ENCODE data around the gene ATMIN. TPM values are rescaled to one million over a fixed set of nuclear protein-coding genes. Genes with fewer than 3 reads are reported as not detected.

The ATMIN gene, protein sequence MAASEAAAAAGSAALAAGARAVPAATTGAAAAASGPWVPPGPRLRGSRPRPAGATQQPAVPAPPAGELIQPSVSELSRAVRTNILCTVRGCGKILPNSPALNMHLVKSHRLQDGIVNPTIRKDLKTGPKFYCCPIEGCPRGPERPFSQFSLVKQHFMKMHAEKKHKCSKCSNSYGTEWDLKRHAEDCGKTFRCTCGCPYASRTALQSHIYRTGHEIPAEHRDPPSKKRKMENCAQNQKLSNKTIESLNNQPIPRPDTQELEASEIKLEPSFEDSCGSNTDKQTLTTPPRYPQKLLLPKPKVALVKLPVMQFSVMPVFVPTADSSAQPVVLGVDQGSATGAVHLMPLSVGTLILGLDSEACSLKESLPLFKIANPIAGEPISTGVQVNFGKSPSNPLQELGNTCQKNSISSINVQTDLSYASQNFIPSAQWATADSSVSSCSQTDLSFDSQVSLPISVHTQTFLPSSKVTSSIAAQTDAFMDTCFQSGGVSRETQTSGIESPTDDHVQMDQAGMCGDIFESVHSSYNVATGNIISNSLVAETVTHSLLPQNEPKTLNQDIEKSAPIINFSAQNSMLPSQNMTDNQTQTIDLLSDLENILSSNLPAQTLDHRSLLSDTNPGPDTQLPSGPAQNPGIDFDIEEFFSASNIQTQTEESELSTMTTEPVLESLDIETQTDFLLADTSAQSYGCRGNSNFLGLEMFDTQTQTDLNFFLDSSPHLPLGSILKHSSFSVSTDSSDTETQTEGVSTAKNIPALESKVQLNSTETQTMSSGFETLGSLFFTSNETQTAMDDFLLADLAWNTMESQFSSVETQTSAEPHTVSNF
- total RNA-seq (2014; rRNA removed; shearing (Covaris generic)): 34.7 and 35.2 TPM in 2 replicates
- polyA plus RNA-seq (2015; cell fraction: cytosol; rRNA removed): 29.0 and 34.9 TPM in 2 replicates
- polyA plus RNA-seq (2015; cell fraction: nucleus; rRNA removed): 16.5 and 16.9 TPM in 2 replicates

DNA sequence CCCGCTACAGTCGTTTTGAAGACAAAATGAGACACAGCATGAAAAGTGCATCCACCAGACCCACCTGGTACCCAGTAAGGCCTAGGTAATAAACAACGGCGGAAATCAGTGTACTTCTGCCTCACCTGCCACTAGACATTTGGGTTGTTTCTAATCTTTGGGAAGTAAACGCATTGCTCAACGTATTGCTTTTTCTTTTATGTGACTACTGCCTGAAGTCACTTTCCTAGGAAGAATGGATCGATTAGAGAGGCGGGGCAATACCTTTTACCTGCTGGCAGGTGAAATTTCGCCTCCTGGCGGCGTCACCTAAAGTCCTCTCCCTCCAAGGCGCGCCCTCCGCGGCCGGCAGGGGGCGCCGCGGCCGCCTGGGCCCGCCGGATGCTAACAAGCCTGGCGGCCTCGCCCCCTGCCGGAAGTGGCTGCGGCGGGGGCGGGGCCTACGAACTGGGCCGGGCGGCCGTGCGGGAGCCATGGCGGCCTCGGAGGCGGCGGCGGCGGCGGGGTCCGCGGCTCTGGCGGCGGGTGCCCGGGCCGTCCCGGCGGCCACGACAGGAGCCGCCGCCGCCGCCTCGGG is at the start of gene ATMIN:
ATMIN (plus strand) TSS at position 445 of the 577 bp plus-strand sequence; CDS start at position 474, 29 bp downstream.
- peak; percentile 63 for DNase-seq (ENCODE audit: low read depth)

DNA sequence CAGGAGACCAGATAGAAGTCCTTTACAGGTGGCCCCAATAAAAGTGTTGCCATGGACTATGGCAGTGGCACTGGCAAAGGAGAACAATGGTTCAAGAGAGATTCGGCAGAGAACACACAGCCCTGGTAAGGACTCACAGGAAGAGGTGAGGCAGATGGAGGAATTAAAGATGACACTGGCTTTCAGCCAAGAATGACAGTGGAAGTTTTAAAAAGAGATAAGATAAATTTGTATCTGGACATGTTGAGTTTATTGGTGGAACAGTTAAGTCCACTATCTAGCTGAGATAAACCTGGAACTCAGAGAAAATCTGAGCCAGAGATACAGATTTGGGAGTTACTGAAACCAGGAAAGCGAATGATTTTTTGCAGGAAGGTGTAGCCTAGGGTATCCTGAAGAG is 49.1 kb upstream of the ATMIN start:
- no peak for DNase-seq (ENCODE audit: low read depth)

DNA sequence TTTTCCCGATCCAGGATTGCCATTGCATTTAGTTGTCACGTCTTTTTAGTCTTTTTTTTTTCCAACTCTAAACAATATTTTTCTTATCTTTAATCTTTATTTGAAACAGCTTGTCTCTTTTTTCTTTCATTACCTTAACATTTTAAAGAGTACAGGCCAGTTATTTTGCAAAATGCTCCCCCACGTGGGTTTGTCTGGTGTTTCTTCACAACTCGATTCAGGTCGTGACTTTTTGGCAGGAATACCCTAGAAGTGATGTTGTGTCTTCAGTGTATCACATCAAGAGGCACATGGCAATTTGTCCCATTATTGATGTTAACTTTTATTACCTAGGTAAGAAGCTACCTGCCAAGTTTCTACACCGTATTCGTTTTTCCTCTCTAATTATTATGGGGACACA is 46.9 kb upstream of the ATMIN start:
- no peak for DNase-seq (ENCODE audit: low read depth)

DNA sequence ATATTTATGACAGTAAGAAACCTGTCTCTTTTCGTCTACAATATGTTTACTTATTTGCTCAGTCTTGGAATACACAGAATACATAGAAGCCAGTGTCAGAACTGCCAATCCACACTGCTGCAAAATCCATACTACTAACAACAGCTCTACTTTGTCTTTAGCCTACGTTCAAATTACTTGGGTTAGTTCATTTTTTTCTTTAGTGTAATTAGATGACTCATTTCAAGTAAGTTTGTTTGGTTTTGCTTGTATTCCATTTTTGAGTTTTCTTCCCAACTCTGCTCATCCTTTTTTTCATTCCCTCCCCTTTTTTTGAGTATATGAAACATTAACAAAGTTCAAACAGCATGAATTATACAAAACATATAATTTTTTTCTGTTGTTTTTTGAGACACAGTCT is 45.8 kb upstream of the ATMIN start:
- DNase-seq (ENCODE audit: low read depth): no peak

DNA sequence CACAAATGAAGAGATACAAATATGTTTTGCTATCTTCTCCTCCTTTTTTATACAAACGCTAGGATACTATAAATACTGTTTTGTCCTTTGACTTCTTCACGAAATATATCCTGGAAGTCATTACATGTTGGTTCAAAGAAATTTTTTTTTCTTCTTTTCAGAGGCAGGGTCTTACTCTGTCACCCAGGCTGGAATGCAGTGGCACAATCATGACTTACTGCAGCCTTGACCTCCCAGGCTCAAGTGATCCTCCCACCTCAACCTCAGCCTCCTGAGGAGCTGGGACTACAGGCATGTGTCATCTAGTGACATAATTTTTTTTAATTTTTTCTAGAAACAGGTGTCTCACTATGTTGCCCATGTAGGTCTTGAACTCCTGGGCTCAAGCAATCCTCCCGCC is 45.1 kb upstream of the ATMIN start:
- no peak for DNase-seq (ENCODE audit: low read depth)

DNA sequence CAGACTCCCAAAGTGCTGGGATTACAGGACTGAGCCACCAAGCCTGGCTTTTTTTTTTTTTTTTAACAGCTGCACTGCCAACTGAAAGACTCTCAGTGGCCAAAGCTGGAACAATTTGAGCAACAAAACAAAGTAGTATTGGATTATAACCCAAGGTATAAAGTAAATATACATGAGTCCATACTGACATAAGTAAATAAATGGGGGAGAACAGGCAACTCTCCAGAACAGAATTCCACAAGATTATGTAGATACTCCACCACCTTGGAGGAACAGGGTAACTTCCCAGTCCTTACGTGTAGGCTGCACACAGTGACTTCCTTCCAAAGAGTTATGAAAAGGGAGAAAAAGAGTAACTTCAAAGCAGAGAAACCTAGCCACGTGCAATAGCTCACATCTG is 44.7 kb upstream of the ATMIN start:
- no peak for DNase-seq (ENCODE audit: low read depth)

DNA sequence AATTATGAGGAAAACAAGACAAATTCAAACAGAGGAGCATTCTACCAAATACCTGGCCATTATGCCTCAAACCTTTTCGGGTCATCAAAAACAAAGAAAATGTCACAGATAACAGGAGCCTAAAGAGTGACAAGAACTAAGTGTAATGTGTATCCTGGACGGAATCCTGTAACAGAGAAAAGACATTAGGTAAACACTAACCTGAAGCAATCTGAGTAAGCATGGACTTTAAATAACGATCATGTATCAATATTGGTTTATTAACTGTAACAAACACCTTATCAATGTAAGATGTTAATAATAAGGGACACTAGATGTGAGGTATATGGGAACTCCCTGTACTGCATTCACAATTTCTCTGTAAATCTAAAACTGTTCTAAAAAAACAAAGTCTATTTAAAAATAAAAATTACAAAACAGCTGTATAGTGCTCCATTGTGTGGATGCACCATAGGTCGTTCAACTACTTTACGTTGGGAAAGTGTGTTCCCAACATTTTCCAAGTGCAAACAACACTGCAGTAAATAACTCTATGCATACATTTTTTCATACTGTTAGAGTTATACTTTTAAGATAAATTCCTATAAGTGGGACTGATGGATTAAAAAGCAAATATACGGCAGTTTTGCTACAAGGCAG is 43.7 kb upstream of the ATMIN start:
- DNase-seq (ENCODE audit: low read depth): no peak

DNA sequence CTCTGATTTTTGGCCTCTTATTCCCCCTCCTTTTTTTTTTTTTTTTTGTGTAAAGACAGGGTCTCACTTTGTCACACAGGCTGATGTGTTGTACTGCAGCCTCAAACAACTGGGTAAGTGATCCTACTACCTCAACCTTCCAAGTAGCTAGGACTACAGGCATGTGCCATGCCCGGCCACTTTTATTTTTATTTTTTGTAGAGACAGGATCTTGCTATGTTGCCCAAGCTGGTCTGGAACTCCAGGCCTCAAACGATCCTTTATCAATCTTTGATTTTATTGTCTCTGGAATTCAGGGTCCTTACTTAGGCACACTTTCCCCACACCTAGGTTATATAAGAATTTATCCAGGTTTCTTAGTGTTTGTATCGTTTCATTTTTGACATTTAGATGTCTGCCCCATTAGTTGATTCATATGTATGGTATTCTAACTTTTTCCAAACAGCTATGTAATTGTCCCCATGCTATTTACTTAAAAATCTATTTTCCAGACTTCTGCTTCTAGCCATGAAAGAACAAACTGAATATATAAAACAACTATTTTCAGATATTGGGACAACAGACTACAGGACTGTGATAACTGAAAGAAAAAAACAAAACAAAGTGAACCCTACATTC is 42.9 kb upstream of the ATMIN start:
- no peak for DNase-seq (ENCODE audit: low read depth)

DNA sequence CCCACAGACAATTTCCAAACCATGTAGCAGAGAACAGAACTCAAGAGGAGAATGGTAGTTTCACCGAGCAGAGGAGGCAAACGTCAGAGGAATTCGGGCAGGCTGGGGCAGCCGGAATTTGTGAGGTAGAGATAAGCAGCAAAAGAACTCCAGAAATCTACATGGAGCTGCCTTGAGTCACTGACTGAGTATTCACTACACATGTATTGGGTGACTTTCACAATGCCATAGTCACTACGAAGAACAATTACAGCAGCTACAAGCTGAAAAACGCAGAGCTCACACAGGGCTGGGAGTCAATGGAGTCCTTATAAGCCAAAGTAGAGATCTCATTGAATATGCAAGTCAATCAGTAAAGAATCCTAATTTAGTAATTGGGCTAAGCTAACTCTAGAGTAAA is 42.3 kb upstream of the ATMIN start:
- peak; percentile 77 for DNase-seq (ENCODE audit: low read depth)

DNA sequence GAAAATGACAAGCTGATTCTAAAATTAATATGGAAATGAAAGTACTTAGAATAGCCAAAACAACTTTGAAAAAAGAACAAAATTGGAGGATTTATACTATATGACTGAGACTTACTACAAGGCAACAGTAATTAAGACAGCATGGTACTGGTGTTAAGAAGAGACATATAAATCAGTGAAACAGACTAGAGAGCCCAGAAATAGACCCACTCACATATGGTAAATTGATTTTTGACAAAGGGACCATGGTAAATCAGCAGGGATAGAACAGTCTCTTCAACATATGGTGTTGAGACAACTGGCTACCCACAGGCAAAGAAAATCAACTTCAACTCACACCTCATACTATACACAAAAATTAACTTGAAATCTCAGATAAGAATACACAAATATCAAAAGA is 41.8 kb upstream of the ATMIN start:
- no peak for DNase-seq (ENCODE audit: low read depth)

DNA sequence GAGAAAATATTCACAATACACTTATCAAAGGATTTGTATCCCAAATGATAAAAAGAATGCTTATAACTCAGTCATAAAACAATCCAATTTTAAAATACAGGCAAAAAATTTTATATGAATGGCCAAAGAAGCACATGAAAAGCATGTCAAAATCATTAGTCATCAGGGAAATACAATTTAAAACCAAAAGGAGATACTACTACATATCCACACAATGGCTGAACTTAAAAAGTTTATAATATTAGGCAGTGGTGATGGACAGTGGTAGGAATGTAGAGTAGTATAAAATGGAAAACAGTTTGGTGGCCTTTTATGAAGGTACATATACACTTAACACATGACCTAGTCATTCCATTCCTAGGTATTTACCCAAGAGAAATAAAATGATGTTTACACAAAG is 41.2 kb upstream of the ATMIN start:
- peak; percentile 27 for DNase-seq (ENCODE audit: low read depth)

DNA sequence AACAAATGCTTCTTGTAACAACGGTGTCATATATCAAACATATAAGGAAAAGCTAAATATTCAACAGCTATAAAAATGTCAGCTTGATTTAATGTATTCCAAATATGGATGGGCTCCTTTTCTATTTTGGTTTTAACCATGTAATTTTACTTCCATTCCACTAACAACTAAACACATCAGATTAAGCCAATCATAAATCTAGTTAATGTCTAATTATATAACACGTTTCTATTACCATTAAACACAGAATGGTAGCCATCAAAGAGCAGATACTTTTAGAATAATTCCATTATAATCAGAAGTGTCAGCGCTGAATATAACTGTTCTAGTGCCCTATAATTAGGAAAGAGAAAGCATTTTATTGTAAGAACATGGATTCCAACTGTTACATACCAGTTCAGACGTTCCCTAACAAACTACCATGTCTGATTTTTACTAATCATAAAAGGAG is 38.9 kb upstream of the ATMIN start:
- no peak for DNase-seq (ENCODE audit: low read depth)

DNA sequence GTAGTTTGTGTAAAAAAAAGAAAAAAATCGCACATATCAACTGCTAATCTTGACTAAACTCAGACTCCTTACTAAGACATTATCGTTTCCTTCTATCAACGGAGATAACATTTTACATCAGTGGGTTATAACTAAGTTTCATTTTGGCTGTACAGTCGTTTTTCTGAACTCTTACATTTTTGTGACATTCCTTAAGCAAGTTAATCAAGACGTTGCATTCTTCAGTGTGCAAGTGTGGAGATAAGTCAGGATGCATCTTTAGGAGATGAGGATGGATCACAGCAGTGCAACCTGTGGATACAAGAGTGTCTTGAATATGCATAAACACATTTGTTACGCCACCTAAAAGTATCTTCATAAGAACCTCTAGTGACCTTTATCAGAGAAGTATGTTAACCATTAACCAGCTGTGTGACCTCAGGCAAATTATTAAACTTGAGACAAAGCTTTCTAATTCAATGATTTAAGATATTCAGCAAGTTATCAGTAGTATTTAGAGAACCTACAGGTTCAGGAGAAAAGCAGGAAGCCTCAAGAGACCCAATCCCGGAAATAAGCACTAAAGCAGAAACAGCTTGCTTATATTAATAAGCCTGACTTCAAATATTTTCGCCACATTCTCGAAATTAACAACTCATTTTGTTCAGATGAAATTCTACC is 38.4 kb upstream of the ATMIN start:
- no peak for DNase-seq (ENCODE audit: low read depth)

DNA sequence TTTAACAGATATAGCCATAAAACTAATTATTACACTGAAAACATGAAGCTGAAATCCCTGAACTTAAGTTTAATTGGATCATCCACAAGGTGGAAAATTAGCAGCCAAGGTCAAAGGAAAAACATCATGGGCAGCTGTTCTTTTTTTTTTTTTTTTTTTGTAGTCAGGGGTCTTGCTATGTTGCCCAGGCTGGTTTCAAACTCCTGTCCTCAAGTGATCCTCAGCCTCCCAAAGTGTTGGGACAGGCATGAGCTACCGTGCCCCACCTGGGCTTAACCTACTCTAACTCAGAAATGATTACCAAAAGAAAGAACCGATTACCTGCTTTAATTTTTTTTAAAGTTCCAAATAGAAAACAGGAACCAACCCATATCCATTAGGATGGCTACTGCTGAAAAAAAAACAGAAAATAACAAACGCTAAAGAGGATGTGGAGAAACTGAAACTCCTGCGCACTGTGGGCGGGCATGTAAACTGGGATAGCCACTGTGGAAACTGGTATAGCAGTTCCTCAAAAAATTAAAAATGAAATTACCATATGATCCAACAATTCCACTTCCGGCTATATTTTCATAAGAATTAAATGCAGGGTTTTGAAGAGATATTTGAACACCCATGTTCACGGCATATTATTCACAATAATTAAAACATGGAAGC is 37.5 kb upstream of the ATMIN start:
- DNase-seq (ENCODE audit: low read depth): no peak

DNA sequence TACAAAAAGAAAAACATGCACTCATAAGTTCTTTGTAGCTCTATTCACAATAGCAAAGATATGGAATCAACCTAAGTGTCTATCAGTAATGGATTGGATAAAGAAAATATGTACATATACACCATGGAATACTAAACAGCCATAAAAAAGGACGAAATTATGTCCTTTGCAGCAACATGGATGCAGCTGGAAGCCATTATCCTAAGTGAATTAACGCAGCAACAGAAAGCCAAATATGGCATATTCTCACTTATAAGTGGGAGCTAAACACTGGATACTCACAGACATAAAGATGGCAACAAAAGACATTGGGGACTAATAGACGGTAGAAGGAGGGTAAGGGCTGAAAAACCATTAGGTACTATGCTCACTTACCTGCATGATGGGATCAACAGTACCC is 34.8 kb upstream of the ATMIN start:
- no peak for DNase-seq (ENCODE audit: low read depth)

DNA sequence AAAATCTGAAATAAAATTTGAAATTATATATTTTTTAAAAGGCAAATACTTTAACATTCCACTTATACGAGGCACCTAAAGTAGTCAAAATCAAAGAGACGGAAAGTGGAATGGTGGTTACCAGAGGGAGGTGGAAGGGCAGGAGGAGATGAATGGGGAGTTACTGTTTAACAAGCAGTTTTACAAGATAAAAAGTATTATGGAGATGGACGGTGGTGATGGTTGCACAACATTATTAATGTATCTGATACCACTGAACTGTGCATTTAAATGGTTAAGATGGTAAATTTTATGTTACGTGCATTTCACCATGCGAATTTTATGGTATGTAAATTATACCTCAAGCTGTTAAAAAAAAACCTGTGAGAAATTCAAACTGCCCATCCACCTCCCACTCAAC is 34.3 kb upstream of the ATMIN start:
- no peak for DNase-seq (ENCODE audit: low read depth)

DNA sequence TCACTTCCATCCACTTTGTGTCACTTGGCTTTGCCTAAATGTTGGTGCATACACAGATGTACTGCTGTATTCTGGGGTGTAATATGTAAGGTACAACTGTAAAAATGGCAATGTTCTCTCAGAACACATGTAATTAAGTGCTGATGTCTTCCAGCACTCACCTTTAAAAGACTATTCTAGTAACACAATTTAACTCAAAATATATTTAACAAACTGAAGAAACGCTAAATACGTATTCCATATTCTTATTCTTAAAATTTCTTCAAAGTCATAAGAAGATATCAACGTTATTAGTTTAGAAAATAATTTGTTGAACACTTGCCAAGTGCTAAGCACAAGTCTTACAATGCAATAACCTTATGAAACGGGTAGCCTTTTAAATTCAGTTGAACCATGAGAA is 32.6 kb upstream of the ATMIN start:
- no peak for DNase-seq (ENCODE audit: low read depth)

DNA sequence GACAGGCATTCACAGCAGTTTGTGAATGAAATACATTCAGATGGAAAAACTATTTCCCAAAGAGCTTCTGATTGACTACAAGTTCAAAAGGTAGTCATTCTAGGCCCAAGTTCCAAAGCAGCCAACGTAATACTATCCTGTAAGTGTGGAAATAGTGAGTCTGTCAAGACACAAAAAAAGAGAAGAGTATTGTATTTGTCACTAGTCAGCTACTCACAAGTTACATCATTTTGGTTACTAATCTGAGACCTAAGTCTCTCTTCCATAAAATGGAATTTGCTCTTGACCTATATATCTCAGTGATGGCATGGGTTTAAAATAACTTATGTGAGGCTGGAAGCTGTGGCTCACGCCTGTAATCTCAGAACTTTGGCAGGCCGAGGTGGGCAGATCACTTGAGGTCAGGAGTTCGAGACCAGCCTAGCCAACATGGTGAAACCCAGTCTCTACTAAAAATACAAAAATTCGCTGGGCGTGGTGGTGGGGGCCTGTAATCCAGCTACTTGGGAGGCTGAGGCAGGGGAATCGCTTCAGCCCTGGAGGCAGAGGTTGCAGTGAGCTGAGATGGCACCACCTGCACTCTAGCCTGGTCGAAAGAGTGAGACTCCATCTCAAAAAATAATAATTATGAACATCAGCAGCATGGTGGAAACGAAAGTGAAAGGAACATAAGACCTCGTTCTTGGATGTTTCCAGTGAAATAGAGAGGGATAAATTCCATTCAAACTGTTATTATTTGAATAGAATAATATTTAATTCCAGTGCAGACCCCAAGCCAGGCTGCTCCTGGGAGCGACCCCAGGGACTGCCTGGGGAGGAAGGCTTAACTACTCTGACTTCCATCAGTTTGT is 31.8 kb upstream of the ATMIN start:
- DNase-seq (ENCODE audit: low read depth): no peak

Data from HT1080 (cell line).